ENCODE measurements around the gene CCT5.

Gene CCT5

GRCh38 chr5:10288592-10289219 is 38.6 kb downstream of the CCT5 start:
- H3K36me3 Mint-ChIP-seq (ENCODE audit: low read depth): peaks cover 67% of the 10 kb centered on the region
- H3K27ac Mint-ChIP-seq: peak overlapping the region in 2 of 3 experiments; percentile 86 to 89
- no peak overlapping the region for H3K4me3 Mint-ChIP-seq
- peaks cover 50% of the 10 kb centered on the region for H3K4me1 Mint-ChIP-seq
- H3K9me3 Mint-ChIP-seq: no peaks in the 10 kb centered on the region
- peaks cover 4% of the 10 kb centered on the region for H3K27me3 Mint-ChIP-seq (ENCODE audit: low read depth)
- no peak for TF ChIP-seq CTCF (IDR thresholded peaks at IDR 0.05; ENCODE audit: unreplicated experiment in 3 of 3)

DNA sequence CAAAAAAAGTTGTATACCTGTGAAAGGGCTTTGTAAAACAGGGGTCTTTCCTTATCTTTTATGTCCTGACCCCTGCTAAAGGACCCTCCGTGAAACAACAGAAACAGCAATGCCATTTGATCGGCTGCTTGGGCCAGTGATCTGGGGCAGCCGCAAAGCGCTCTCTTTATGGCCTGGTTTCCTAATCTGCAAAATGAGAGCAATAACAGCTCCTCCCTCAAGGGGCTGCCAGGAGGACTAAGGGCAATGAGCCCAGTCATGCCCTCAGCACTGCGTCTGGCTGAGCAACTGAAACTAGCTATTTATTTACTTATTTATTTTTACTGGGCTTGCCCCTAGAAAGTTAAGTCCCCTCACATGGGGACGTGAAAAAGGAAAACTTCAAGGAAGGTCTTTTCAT is 39.3 kb downstream of the CCT5 start:
- peaks cover 66% of the 10 kb centered on the region for H3K36me3 Mint-ChIP-seq (ENCODE audit: low read depth)
- peaks cover 44% of the 10 kb centered on the region for H3K4me1 Mint-ChIP-seq
- no peak for TF ChIP-seq CTCF (IDR thresholded peaks at IDR 0.05; ENCODE audit: unreplicated experiment in 3 of 3)

DNA sequence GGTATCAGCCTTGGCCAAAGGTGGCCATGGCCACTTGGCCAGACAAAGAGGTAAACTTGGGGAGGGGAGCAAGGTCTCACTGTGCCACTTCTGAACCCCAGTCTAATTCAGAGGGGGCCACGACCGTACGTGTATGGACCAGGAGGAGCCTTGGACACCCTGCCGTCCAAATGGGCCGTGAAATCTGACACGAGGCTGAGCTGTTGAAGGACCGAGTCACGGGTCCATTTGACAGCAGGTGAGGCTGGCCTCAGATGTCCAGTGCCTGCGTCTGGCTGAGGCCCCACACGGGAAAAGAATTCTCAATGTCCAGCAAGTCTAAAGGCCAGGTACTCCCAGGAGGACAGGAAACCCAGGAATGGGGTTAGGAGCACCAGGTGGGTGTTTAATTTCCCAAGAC is 39.9 kb downstream of the CCT5 start:
- H3K27ac Mint-ChIP-seq: peak overlapping the region in 2 of 3 experiments; percentile 86 to 89
- H3K9me3 Mint-ChIP-seq: no peaks in the 10 kb centered on the region
- no peak for TF ChIP-seq CTCF (IDR thresholded peaks at IDR 0.05; ENCODE audit: unreplicated experiment in 3 of 3)

More for the DNA sequence above, 39.3 kb downstream of the CCT5 start:
- peak overlapping the region in 2 of 3 experiments; percentile 86 to 89 for H3K27ac Mint-ChIP-seq
- no peak overlapping the region for H3K4me3 Mint-ChIP-seq
- peaks cover 4% of the 10 kb centered on the region for H3K27me3 Mint-ChIP-seq (ENCODE audit: low read depth)
- H3K9me3 Mint-ChIP-seq: no peaks in the 10 kb centered on the region

DNA sequence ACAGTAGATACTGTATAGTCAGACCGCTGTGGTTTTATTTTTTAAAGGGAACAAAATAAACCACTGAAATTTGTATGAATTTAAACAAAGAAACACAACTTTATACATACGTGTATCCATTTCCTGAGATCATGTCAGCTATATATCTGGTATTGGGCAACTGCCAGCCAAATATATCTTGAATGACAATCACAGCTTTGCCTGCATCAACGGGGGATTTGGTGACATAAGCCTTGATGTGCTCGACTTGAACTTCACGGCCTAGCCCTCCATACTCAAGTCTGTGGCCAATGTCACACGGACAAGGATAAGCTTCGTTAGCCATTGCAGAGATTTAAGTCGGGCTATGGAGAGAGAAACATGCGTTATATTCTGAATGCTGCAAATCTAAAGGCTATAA is 40.4 kb downstream of the CCT5 start:
- Mint-ChIP-seq H3K9me3 (no peaks in the 10 kb centered on the region), H3K27me3 (ENCODE audit: low read depth) (peaks cover 4% of the 10 kb centered on the region), H3K4me1 (peaks cover 42% of the 10 kb centered on the region), H3K4me3 (no peak overlapping the region), H3K36me3 (ENCODE audit: low read depth) (peaks cover 67% of the 10 kb centered on the region), H3K27ac (peak overlapping the region in 2 of 3 experiments; percentile 11 to 12)
- TF ChIP-seq CTCF (IDR thresholded peaks at IDR 0.05; ENCODE audit: unreplicated experiment in 3 of 3): no peak

More for the DNA sequence above, 39.9 kb downstream of the CCT5 start:
- Mint-ChIP-seq H3K4me1 (peaks cover 42% of the 10 kb centered on the region), H3K27me3 (ENCODE audit: low read depth) (peaks cover 4% of the 10 kb centered on the region), H3K36me3 (ENCODE audit: low read depth) (peaks cover 69% of the 10 kb centered on the region), H3K4me3 (no peak overlapping the region)

DNA sequence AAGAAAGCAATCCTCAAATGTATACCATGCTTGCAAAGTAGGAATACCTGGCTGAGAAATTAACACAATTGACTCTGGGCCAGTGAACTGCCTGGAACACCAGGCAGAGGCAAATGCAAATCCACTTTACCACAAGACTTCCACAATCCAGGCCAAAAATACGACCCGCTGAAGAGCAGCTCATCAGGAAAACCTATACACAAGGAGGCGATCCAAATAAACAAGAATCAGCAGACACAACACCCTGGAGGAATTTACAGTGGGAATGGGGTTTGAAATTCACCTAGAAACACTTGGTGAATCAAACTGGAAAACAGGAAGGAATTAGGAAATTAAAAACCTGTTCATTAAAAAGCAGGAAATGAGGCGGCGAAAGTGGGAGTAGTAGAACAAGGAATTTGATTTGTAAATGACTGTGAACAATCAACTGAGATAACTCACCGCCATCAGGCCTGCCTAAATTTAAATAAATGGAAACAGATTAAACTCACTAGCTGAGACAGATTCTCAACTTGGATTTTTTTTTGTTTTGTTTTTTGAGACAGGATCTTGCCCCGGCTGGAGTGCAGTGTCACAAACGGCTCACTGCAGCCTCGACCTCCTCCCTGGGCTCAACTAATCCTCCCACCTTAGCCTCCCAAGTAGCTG is 41.7 kb downstream of the CCT5 start:
- Mint-ChIP-seq H3K4me3 (no peak overlapping the region), H3K27ac (peak overlapping the region in 1 of 3 experiments; percentile 21), H3K9me3 (no peaks in the 10 kb centered on the region), H3K36me3 (ENCODE audit: low read depth) (peaks cover 65% of the 10 kb centered on the region), H3K27me3 (ENCODE audit: low read depth) (peaks cover 4% of the 10 kb centered on the region), H3K4me1 (peaks cover 34% of the 10 kb centered on the region)
- TF ChIP-seq CTCF (IDR thresholded peaks at IDR 0.05; ENCODE audit: unreplicated experiment in 3 of 3): no peak
